DND-41 (cell line): ENCODE results near the gene CSPG5.

Experiments
- CTCF ChIP-seq: IDR thresholded peaks from 2 replicates; pipeline ENCODE4 v1.5.1; 2012; ENCODE audit warnings: borderline replicate concordance, low read length, moderate library complexity, mild to moderate bottlenecking; ENCODE audit not compliant: poor library complexity, severe bottlenecking; ENCODE audit errors: extremely low read depth
- EZH2 ChIP-seq: IDR thresholded peaks from 3 replicates; pipeline ENCODE4 v1.6.1; 2012; ENCODE audit warnings: borderline replicate concordance, low read depth, mild to moderate bottlenecking, moderate library complexity, low read length, inconsistent platforms; ENCODE audit not compliant: severe bottlenecking

- TF ChIP-seq EZH2 (no peak), CTCF (no peak)
Measured at GRCh38 chr3:47533481-47533880, 45.2 kb downstream of the CSPG5 start.
